ENCODE data around the gene MBD3L2B.
"Not testable (repeated sequence)": the region's sequence is repeated elsewhere in the genome, so short reads cannot be mapped to it uniquely, and the experiment has no call there.

MBD3L2B gene

DNA sequence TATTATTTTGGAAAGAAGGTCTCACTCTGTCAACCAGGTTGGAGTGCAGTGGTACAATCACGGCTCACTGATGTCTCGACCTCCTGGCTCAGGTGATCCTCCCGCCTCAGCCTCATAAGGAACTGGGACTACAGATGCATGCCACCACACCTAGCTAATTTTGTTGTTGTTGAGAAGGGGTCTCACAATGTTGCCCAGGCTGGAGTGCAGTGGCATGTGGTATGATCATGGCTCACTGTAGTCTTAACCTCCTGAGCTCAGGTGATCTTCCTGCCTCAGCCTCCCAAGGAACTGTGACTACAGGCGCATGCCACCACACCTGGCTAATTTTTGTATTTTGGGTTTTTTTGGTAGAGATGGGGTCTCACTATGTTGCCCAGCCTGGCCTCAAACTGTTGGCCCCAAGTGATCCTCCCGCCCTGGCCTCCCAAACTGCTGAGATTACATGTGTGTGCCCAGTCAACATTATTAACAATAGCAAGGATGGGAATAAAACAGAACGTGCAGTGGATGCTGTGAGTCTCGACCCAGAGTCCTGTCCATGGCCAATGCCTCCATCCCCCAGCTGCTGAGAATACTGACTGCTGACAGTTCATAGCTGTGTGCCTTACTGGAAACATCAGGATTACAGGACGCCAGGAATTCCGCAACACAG lies 42.7 kb upstream of the MBD3L2B start:
- TF ChIP-seq SIN3A (IDR thresholded peaks at IDR 0.05; ENCODE audit: borderline replicate concordance, insufficient read depth, low read length) = no peak
- no peak for TF ChIP-seq TAF1 (IDR thresholded peaks at IDR 0.05; ENCODE audit: borderline replicate concordance, insufficient read depth, low read length)
- TF ChIP-seq, protein P1, sequence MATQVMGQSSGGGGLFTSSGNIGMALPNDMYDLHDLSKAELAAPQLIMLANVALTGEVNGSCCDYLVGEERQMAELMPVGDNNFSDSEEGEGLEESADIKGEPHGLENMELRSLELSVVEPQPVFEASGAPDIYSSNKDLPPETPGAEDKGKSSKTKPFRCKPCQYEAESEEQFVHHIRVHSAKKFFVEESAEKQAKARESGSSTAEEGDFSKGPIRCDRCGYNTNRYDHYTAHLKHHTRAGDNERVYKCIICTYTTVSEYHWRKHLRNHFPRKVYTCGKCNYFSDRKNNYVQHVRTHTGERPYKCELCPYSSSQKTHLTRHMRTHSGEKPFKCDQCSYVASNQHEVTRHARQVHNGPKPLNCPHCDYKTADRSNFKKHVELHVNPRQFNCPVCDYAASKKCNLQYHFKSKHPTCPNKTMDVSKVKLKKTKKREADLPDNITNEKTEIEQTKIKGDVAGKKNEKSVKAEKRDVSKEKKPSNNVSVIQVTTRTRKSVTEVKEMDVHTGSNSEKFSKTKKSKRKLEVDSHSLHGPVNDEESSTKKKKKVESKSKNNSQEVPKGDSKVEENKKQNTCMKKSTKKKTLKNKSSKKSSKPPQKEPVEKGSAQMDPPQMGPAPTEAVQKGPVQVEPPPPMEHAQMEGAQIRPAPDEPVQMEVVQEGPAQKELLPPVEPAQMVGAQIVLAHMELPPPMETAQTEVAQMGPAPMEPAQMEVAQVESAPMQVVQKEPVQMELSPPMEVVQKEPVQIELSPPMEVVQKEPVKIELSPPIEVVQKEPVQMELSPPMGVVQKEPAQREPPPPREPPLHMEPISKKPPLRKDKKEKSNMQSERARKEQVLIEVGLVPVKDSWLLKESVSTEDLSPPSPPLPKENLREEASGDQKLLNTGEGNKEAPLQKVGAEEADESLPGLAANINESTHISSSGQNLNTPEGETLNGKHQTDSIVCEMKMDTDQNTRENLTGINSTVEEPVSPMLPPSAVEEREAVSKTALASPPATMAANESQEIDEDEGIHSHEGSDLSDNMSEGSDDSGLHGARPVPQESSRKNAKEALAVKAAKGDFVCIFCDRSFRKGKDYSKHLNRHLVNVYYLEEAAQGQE (IDR thresholded peaks at IDR 0.05; ENCODE audit: insufficient read depth in 1 of 2, low read depth in 2 of 2, low read length in 2 of 2) = no peak
- TF ChIP-seq POLR2AphosphoS5 (IDR thresholded peaks at IDR 0.05; ENCODE audit: low read depth, low read length) = no peak
- no peak for TF ChIP-seq FOXP2 (optimal IDR thresholded peaks at IDR 0.05; ENCODE audit: borderline replicate concordance, extremely low read depth, extremely low read length, insufficient read depth)

DNA sequence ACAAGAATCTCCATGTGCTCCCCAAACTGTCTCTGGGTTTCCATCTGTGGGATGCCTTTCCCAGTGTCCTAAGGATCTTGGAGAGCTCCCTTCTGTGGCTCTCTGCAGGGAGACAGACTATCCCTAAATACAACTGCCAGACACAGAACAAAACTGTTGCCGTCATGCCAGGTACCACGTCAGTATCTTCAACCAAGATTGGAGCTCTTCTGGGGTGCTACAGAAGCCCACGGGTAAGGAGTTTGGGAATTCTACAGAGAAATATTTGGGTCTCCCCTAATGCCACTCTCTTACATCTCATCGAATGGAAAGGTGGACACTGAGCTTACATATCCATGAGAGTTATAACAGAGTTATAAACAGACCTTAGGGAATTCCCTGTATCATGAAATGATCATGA lies 42.1 kb upstream of the MBD3L2B start:
- no peak for TF ChIP-seq SIN3A (IDR thresholded peaks at IDR 0.05; ENCODE audit: borderline replicate concordance, insufficient read depth, low read length)
- TF ChIP-seq, protein P1 (IDR thresholded peaks at IDR 0.05; ENCODE audit: insufficient read depth in 1 of 2, low read depth in 2 of 2, low read length in 2 of 2) = no peak
- no peak for TF ChIP-seq POLR2AphosphoS5 (IDR thresholded peaks at IDR 0.05; ENCODE audit: low read depth, low read length)
- no peak for TF ChIP-seq FOXP2 (optimal IDR thresholded peaks at IDR 0.05; ENCODE audit: borderline replicate concordance, extremely low read depth, extremely low read length, insufficient read depth)
- TF ChIP-seq TAF1 (IDR thresholded peaks at IDR 0.05; ENCODE audit: borderline replicate concordance, insufficient read depth, low read length) = no peak

DNA sequence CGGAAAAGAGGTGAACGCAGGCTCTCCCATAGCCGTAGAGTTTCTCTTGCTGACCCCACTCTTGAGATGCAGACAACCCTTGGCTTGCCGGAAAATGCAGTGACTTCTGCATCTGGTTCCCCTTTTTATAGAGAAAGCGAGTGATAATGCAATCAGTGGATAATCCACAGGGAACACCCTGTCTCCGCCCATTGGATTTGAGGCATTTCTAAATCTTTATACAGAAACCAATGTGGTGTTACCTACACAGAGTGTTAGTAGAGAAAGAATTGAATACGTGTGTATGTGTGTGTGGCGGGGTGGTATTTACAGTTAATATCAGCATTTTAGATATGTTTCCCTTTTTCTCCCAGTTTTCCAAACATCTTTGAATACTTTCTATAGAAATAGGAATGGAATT lies 37.3 kb upstream of the MBD3L2B start, which contains the start of gene MBD3L3:
Gene MBD3L3, minus strand, starts transcription at position 101 of the 400 bp plus-strand sequence. Its CDS starts 71 bp downstream, at position 30.
- TF ChIP-seq SIN3A (IDR thresholded peaks at IDR 0.05; ENCODE audit: borderline replicate concordance, insufficient read depth, low read length); TAF1 (IDR thresholded peaks at IDR 0.05; ENCODE audit: borderline replicate concordance, insufficient read depth, low read length); FOXP2 (optimal IDR thresholded peaks at IDR 0.05; ENCODE audit: borderline replicate concordance, extremely low read depth, extremely low read length, insufficient read depth): not testable (repeated sequence)

DNA sequence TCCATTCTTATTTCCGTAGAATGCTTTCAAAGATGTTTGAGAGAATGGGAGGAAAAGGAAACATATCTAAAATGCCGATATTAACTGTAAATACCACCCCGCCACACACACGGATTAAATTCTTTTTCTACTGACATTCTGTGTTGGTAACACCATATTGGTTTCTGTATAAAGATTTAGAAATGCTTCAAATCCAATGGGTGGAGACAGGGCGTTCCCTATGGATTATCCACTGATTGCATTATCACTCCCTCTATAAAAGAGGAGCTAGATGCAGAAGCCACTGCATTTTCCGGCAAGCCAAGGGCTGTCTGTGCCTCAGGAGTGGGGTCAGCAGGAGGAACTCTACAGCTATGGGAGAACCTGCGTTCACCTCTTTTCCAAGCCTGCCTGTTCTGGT lies 27.8 kb upstream of the MBD3L2B start, which contains the start of gene MBD3L2:
Gene MBD3L2, plus strand, starts transcription at position 301 of the 400 bp plus-strand sequence. Its CDS starts 53 bp downstream, at position 354.
- TF ChIP-seq, protein P1 (IDR thresholded peaks at IDR 0.05; ENCODE audit: insufficient read depth in 1 of 2, low read depth in 2 of 2, low read length in 2 of 2) = not testable (repeated sequence)
- not testable (repeated sequence) for TF ChIP-seq SIN3A, TAF1 (IDR thresholded peaks at IDR 0.05; ENCODE audit: borderline replicate concordance, insufficient read depth, low read length)

DNA sequence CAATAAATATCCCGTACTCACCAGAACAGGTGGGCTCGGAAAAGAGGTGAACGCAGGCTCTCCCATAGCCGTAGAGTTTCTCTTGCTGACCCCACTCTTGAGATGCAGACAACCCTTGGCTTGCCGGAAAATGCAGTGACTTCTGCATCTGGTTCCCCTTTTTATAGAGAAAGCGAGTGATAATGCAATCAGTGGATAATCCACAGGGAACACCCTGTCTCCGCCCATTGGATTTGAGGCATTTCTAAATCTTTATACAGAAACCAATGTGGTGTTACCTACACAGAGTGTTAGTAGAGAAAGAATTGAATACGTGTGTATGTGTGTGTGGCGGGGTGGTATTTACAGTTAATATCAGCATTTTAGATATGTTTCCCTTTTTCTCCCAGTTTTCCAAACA lies 18.8 kb upstream of the MBD3L2B start, which contains the start of gene MBD3L4:
Gene MBD3L4, minus strand, starts transcription at position 101 of the 400 bp plus-strand sequence. Its CDS starts 35 bp downstream, at position 66.
- TF ChIP-seq, protein P1 (IDR thresholded peaks at IDR 0.05; ENCODE audit: insufficient read depth in 1 of 2, low read depth in 2 of 2, low read length in 2 of 2) = not testable (repeated sequence)
- TF ChIP-seq SIN3A (IDR thresholded peaks at IDR 0.05; ENCODE audit: borderline replicate concordance, insufficient read depth, low read length); FOXP2 (optimal IDR thresholded peaks at IDR 0.05; ENCODE audit: borderline replicate concordance, extremely low read depth, extremely low read length, insufficient read depth): not testable (repeated sequence)
